ENCODE results near the gene RPL14. TPM values are rescaled to one million over a fixed set of nuclear protein-coding genes. Genes with fewer than 3 reads are reported as not detected.

RPL14 gene
- total RNA-seq, 4 donors from 2014 or later, result 246 to 2,060 (median 607) TPM

DNA sequence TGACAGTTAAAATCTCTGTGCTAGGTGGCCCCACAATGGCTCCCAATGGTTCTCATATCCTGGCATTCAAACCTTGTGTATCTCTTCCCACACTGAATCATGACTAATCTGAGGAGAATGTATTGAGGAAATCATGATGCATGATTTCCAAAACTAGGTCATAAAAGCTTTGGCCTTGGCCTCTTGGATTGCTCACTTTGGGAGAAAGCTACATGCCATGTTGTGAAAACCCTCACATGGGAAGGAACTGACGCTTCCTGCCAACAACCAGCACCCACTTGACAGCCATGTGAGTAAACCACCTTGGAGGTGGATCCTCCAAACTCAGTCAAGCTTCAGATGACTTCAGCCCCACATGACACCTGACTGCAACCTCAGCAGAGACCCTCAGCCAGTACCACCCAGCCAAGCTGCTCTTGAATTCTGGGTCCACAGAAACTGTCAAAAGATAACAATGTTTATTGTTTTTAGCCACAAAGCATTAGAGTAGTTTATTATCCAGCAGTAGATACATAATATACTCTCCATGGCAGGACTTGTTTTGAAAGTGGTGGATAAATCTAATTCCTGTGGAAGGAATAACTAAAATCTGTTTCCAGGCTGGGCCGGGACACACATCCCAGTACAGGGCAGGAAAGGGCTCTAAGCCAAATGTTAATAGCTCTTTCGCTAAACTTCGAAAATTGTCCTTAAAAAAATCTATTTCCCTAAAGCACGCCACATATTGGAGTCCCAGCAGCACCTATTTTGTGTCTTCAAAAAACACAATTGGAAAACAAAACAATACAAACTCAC is 47.7 kb downstream of the RPL14 start:
- no peaks in the 10 kb centered on the region for H3K27me3 ChIP-seq
- no peak for TF ChIP-seq POLR2A (IDR thresholded peaks at IDR 0.05)
- TF ChIP-seq, protein P1, sequence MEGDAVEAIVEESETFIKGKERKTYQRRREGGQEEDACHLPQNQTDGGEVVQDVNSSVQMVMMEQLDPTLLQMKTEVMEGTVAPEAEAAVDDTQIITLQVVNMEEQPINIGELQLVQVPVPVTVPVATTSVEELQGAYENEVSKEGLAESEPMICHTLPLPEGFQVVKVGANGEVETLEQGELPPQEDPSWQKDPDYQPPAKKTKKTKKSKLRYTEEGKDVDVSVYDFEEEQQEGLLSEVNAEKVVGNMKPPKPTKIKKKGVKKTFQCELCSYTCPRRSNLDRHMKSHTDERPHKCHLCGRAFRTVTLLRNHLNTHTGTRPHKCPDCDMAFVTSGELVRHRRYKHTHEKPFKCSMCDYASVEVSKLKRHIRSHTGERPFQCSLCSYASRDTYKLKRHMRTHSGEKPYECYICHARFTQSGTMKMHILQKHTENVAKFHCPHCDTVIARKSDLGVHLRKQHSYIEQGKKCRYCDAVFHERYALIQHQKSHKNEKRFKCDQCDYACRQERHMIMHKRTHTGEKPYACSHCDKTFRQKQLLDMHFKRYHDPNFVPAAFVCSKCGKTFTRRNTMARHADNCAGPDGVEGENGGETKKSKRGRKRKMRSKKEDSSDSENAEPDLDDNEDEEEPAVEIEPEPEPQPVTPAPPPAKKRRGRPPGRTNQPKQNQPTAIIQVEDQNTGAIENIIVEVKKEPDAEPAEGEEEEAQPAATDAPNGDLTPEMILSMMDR (IDR thresholded peaks at IDR 0.05), result no peak
- peak in 1 of 2 donors; percentile 53 for DNase-seq
- H3K4me1 ChIP-seq, result peaks cover 0 to 3% of the 10 kb centered on the region in 2 donors
- H3K9me3 ChIP-seq, result no peaks in the 10 kb centered on the region
- H3K4me3 ChIP-seq, result no peak overlapping the region
- H3K36me3 ChIP-seq, result no peaks in the 10 kb centered on the region
- intact Hi-C loops (cut with DNase I; ENCODE audit: low total_unique reads), result no loop called here
- peak overlapping the region; percentile 66 to 72 for H3K27ac ChIP-seq

DNA sequence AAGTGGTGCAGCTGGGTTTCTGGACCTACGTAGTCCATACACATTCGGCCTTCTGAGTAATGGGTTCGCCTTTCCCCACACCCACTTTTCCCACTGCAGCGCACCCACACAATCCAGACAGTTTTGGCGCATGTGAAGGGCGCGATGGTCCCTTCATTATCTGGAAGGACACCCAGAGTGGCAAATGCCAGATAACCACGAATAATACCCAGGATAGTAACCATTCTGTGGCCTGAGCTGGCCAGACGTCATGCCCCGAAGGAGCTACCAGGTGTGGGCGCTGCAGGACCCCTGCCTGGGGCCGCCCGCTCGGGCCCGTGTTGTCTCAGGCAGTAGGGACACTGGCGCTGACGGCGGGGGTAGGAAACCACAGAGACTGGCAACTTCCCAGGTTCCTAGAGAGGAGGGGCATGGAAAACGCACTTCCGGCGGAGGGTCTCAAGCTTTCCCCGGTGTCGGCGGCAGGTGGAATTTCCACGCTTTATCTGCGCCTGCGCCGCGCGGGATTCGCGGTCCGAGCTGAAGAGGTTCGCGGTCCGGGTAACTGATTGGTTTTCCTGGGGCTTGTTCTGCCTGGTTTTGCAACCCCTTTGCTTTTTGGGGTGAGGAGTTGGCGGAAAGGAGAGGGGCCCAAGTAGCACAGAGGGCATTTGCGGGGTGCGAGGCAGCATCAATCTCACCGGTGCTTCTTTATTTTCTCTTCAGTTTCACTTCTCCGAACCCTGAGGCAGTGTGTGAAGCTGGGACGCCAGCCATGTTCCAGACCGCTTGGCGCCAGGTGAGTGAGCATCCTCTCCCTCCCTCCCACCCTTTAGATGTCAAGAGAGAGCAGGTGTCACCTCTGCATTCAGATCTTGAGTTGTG is 48.7 kb downstream of the RPL14 start, which contains the start of gene ZNF620:
TSS of gene ZNF620 (plus strand) at position 441 of the 864 bp plus-strand sequence. CDS start at position 755, 314 bp downstream.
- peak in 1 of 2 donors; percentile 34 for TF ChIP-seq POLR2A (IDR thresholded peaks at IDR 0.05)
- TF ChIP-seq, protein P1 (IDR thresholded peaks at IDR 0.05), result peak in 1 of 4 experiments; percentile 31
- Histone ChIP-seq H3K27ac (peak within 1 kb of the TSS; percentile 66 to 72), H3K4me1 (peaks cover 0 to 3% of the 10 kb centered on the region in 2 donors), H3K27me3 (no peaks in the 10 kb centered on the region), H3K9me3 (no peaks in the 10 kb centered on the region), H3K4me3 (peak within 1 kb of the TSS; percentile 40 to 52), H3K36me3 (no peaks in the 10 kb centered on the region)
- intact Hi-C loops (cut with DNase I; ENCODE audit: low total_unique reads), result no loop called here
- DNase-seq, result peak; percentile 73 to 77

DNA sequence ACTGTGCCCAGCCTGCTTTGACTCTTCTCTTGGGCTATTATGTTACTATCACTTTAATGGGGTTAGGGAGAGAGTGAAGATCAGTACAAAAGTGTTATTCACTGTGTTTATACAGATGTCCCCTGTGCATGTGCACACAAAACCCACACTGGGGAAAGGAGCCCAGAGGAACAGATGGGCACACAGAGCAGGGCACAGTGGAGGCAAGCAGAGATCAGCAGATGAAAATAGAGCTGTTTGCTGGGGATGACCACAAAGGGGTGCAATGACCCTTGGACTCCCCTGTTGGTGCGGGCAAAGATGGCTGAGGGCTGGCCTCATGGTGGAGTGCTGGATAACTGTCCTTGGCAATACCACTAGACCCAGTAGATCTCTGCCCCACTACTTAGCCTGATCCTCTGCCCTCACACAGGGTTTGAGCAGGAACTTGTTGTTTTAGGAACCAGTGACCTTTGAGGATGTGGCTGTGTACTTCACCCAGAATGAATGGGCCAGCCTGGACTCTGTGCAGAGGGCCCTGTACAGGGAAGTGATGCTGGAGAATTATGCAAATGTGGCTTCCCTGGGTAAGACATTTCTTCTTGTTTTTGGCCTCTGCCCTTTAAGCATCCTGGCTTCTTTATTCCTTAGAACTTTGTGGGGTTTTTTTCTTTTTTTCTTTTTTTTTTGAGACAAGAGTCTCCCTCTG is 54.0 kb downstream of the RPL14 start:
- Histone ChIP-seq H3K9me3 (no peaks in the 10 kb centered on the region), H3K27ac (no peak overlapping the region), H3K36me3 (no peaks in the 10 kb centered on the region), H3K4me1 (no peaks in the 10 kb centered on the region), H3K27me3 (no peaks in the 10 kb centered on the region), H3K4me3 (no peak overlapping the region)
- TF ChIP-seq, protein P1 (IDR thresholded peaks at IDR 0.05), result no peak
- no peak for TF ChIP-seq POLR2A (IDR thresholded peaks at IDR 0.05)
- no peak for DNase-seq
- intact Hi-C loops (cut with DNase I; ENCODE audit: low total_unique reads), result no loop called here

DNA sequence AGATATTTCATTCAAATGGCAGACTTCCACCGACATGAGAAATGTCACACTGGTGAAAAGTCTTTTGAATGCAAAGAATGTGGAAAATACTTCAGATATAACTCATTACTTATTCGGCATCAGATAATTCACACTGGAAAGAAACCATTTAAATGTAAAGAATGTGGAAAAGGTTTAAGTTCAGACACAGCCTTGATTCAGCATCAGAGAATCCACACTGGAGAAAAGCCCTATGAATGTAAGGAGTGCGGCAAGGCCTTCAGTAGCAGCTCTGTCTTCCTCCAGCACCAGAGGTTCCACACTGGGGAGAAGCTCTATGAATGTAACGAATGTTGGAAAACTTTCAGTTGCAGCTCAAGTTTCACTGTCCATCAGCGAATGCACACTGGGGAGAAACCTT is 59.1 kb downstream of the RPL14 start:
- Histone ChIP-seq H3K36me3 (no peaks in the 10 kb centered on the region), H3K4me1 (no peaks in the 10 kb centered on the region), H3K27ac (no peak overlapping the region), H3K4me3 (no peak overlapping the region), H3K9me3 (no peaks in the 10 kb centered on the region), H3K27me3 (no peaks in the 10 kb centered on the region)
- intact Hi-C loops (cut with DNase I; ENCODE audit: low total_unique reads), result no loop called here
- TF ChIP-seq, protein P1 (IDR thresholded peaks at IDR 0.05), result no peak
- no peak for TF ChIP-seq POLR2A (IDR thresholded peaks at IDR 0.05)
- DNase-seq, result no peak

Measured in uterus (tissue), 4 donors.